Loucy (cell line): ENCODE data around the gene TAAR6.

Source experiments
- EZH2phosphoT487 ChIP-seq: fragments of 200-600 bp; IDR thresholded peaks from 2 replicates; pipeline ENCODE4 v1.6.1; 2018; ENCODE audit warnings: antibody characterized with exemption, mild to moderate bottlenecking, moderate library complexity, borderline replicate concordance
- TF ChIP-seq, protein P1 (sequence below): fragments of 200-600 bp; sonication (generic); conservative IDR thresholded peaks from 2 replicates; pipeline ENCODE4 v1.5.1; 2014; ENCODE audit warnings: mild to moderate bottlenecking, antibody characterized with exemption, low read length

DNA sequence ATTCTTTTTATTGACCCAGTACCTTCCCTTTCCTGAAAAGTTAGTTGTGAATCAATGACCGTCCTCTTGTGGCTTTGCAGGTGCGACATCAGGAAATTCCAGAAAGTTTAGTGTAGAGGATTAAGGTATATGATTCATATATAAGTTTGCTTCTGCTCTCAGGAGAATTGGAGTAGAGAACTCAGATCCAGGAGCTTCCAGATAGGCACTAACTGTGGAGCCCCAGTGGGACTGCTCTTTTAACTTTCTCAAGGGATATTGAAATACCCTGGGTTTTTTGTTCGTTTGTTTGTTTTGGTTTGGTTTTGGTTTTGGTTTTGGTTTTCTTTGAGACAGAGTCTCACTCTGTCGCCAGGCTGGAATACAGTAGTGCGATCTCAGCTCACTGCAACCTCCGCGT is 44.4 kb downstream of the TAAR6 start:
- TF ChIP-seq EZH2phosphoT487: no peak
- TF ChIP-seq, protein P1, sequence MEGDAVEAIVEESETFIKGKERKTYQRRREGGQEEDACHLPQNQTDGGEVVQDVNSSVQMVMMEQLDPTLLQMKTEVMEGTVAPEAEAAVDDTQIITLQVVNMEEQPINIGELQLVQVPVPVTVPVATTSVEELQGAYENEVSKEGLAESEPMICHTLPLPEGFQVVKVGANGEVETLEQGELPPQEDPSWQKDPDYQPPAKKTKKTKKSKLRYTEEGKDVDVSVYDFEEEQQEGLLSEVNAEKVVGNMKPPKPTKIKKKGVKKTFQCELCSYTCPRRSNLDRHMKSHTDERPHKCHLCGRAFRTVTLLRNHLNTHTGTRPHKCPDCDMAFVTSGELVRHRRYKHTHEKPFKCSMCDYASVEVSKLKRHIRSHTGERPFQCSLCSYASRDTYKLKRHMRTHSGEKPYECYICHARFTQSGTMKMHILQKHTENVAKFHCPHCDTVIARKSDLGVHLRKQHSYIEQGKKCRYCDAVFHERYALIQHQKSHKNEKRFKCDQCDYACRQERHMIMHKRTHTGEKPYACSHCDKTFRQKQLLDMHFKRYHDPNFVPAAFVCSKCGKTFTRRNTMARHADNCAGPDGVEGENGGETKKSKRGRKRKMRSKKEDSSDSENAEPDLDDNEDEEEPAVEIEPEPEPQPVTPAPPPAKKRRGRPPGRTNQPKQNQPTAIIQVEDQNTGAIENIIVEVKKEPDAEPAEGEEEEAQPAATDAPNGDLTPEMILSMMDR: no peak
